Parathyroid adenoma (tissue), 2 donors: ENCODE data around the gene DENND6B.

ENCODE experiments used
- H2AFZ ChIP-seq: fragments of 300-600 bp; sonication (generic); one replicate; pipeline ENCODE4 v1.7.0; 2017; ENCODE audit warnings: antibody characterized with exemption, mild to moderate bottlenecking
- H3K27ac ChIP-seq: fragments of 300-600 bp; sonication (generic); one replicate; pipeline ENCODE4 v1.7.0; 2017
- H3K27me3 ChIP-seq: fragments of 300-600 bp; sonication (generic); one replicate; pipeline ENCODE4 v1.7.0; 2017; ENCODE audit warnings: low read length; ENCODE audit not compliant: control insufficient read depth, insufficient read depth
- H3K36me3 ChIP-seq: fragments of 300-600 bp; sonication (generic); one replicate; pipeline ENCODE4 v1.7.0; 2017; ENCODE audit warnings: low read length; ENCODE audit not compliant: control insufficient read depth, insufficient read depth
- H3K4me1 ChIP-seq: fragments of 300-600 bp; sonication (generic); one replicate; pipeline ENCODE4 v1.7.0; 2017; ENCODE audit warnings: control low read depth
- H3K4me2 ChIP-seq: fragments of 300-600 bp; sonication (generic); one replicate; pipeline ENCODE4 v1.7.0; 2017; ENCODE audit warnings: low read length
- H3K4me3 ChIP-seq: fragments of 300-600 bp; sonication (generic); one replicate; pipeline ENCODE4 v1.7.0; 2017; ENCODE audit warnings: low read depth, low read length
- H3K79me2 ChIP-seq: fragments of 300-600 bp; sonication (generic); one replicate; pipeline ENCODE4 v1.7.0; 2017; ENCODE audit warnings: control low read depth
- H3K9ac ChIP-seq: fragments of 300-600 bp; sonication (generic); one replicate; pipeline ENCODE4 v1.7.0; 2017; ENCODE audit warnings: mild to moderate bottlenecking
- H3K9me3 ChIP-seq: fragments of 300-600 bp; sonication (generic); one replicate; pipeline ENCODE4 v1.7.0; 2017; ENCODE audit warnings: low read length; ENCODE audit not compliant: control insufficient read depth
- TF ChIP-seq, protein P1 (sequence below): fragments of 300-600 bp; sonication (generic); IDR thresholded peaks from one replicate; pipeline ENCODE4 v1.7.0; 2017; ENCODE audit warnings: antibody characterized with exemption, mild to moderate bottlenecking
- donor health status: primary hyperparathyroidism.

The DENND6B gene

DNA sequence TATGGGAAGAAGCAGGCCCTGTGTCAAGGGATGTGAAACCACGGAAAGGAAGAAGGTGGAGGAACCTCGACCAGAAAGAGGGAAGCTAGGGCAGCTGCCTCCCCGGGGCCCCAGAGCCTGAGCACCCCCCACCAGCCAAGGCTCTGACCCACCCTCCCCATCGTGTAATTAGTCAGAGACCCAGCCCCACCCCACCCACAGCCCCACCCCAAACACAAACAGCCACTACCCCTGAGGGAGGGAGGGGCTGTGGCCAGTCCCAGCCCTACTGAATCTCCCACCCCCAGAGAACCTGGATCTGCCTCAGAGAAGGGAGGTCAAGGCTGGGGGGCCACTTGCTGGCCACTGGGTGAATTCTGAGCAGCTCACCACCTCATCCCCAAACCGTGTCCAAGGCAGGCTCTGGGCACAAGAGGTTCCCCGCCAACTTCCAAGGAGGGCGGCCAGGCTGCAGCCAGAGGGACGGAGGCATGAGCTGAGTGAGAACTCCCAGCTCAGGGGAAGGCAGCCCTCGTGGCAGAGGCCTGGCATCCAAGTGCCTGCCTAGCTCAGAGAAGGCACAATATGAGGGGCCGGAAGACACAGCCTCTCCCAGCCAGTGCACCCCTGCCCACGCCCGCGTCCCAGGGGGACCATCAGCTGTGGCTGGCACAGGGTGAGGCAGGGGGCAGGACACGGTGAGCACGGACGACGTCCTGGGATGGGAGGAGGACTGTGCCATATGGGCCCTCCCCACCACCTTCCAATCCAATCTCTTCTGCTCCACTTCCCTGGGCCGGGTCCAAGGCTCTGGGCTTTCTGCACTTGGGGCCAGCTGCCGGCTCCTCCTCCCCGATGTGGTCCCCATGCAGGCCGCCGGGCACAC is 22.1 kb downstream of the DENND6B start:
- H3K9ac ChIP-seq: no peak overlapping the region
- H3K27ac ChIP-seq: peak overlapping the region; percentile 95
- no peak overlapping the region for H3K4me3 ChIP-seq
- no peaks in the 10 kb centered on the region for H3K27me3 ChIP-seq
- peaks cover 23% of the 10 kb centered on the region for H3K4me1 ChIP-seq
- no peaks in the 10 kb centered on the region for H3K36me3 ChIP-seq
- TF ChIP-seq, protein P1, sequence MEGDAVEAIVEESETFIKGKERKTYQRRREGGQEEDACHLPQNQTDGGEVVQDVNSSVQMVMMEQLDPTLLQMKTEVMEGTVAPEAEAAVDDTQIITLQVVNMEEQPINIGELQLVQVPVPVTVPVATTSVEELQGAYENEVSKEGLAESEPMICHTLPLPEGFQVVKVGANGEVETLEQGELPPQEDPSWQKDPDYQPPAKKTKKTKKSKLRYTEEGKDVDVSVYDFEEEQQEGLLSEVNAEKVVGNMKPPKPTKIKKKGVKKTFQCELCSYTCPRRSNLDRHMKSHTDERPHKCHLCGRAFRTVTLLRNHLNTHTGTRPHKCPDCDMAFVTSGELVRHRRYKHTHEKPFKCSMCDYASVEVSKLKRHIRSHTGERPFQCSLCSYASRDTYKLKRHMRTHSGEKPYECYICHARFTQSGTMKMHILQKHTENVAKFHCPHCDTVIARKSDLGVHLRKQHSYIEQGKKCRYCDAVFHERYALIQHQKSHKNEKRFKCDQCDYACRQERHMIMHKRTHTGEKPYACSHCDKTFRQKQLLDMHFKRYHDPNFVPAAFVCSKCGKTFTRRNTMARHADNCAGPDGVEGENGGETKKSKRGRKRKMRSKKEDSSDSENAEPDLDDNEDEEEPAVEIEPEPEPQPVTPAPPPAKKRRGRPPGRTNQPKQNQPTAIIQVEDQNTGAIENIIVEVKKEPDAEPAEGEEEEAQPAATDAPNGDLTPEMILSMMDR: no peak
- no peak overlapping the region for H2AFZ ChIP-seq
- peak overlapping the region; percentile 94 for H3K4me2 ChIP-seq
- H3K79me2 ChIP-seq: peaks cover 26% of the 10 kb centered on the region
- H3K9me3 ChIP-seq: no peaks in the 10 kb centered on the region

DNA sequence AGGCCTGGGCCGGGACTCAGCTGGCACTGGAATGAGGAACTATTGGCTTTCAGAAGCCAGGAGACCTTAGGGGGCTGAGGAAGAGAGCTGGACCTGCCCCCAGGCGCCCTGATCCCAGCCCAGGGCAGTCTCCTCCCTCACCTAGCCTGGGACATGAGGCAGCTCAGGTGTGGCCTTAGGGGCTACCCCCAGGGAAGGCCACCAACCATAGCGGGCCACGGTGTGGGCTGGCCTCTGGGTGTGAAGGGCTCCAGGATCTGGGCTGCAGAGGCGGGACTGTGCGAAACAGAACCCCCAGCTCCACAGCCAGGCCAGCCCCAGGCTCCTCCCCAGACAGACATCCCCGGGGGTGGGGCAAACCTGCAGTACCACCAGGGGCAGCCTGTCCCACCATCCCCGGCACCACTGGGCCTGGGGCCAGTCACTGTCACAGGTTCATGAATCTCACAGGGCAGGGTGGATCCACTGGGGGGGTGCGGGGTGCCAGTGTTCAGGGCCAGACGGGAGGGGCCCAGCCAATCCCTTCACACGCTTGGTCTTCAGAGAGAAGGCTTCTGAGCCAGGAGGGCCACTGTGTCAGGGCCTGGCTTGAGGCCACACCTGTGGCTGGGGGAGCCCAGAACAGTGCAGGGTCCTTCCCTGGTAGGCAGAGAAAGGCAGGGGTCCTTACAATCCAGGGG is 22.8 kb downstream of the DENND6B start:
- Histone ChIP-seq H3K9ac (no peak overlapping the region), H3K79me2 (peaks cover 26% of the 10 kb centered on the region), H3K27ac (peak overlapping the region; percentile 95), H3K36me3 (no peaks in the 10 kb centered on the region), H3K9me3 (no peaks in the 10 kb centered on the region), H3K27me3 (no peaks in the 10 kb centered on the region), H2AFZ (no peak overlapping the region), H3K4me1 (peaks cover 23% of the 10 kb centered on the region), H3K4me3 (peak overlapping the region; percentile 33), H3K4me2 (peak overlapping the region; percentile 62)
- TF ChIP-seq, protein P1: no peak

DNA sequence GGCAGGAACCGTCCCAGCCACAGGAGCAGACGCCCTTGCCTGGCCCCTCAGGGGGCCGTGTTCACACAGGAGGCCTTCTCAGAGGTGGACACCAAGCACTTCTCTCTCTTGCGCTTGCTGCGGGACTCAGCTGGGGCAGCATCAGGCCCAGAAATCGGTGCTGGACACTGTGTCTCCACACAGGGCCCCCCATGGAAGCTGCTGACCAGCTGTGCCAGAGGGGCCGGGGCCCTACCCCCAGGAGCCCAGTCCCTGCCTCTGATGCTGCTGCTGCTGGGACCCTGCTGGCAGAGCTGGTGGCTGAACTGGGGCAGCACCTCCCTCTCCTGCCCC is 23.3 kb downstream of the DENND6B start:
- Histone ChIP-seq H3K9ac (no peak overlapping the region), H3K36me3 (no peaks in the 10 kb centered on the region), H3K4me2 (peak overlapping the region; percentile 62), H3K9me3 (no peaks in the 10 kb centered on the region), H3K4me1 (peaks cover 25% of the 10 kb centered on the region), H3K27ac (peak overlapping the region; percentile 95), H2AFZ (no peak overlapping the region), H3K79me2 (peaks cover 31% of the 10 kb centered on the region), H3K4me3 (peak overlapping the region; percentile 33), H3K27me3 (no peaks in the 10 kb centered on the region)
- TF ChIP-seq, protein P1: no peak

DNA sequence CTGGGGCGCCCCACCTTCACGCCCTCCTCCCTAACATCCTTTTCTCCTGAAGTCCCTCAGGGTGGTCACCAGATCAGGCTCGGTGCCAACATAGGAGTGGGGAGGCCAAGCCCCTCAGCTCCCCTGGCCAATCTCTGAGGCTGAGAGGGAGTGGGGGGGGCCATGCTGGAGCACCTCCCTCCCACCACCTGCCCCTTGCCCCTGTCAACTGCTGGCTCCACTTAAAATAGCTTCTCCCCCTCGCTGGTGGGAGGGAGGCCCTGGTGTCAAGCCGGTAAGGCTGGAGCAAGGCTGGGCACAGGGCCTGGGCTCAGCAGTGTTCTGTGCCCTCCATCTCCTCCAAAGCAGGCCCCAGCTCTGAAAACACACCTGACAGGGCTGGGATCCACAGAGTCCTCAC is 24.2 kb downstream of the DENND6B start:
- peaks cover 40% of the 10 kb centered on the region for H3K79me2 ChIP-seq
- no peak overlapping the region for H2AFZ ChIP-seq
- no peaks in the 10 kb centered on the region for H3K36me3 ChIP-seq
- peaks cover 28% of the 10 kb centered on the region for H3K4me1 ChIP-seq
- no peaks in the 10 kb centered on the region for H3K27me3 ChIP-seq
- H3K9me3 ChIP-seq: no peaks in the 10 kb centered on the region
- peak overlapping the region; percentile 95 for H3K27ac ChIP-seq
- no peak overlapping the region for H3K4me3 ChIP-seq
- TF ChIP-seq, protein P1: no peak
- H3K9ac ChIP-seq: no peak overlapping the region
- no peak overlapping the region for H3K4me2 ChIP-seq
